Suppressor macrophage treated with lipopolysaccharide for 1 hour (primary cell): ENCODE results near the gene RAPGEF4.

Source experiments
- DNase-seq, 3 donors: peaks; one replicate each; pipeline ENCODE4 v3.0.0-alpha.2; 2020 to 2022

The RAPGEF4 gene

GRCh38 chr2:172972005-172972619 lies 236.5 kb downstream of the RAPGEF4 start:
- peak; percentile 64 to 74 (median 73) for DNase-seq

GRCh38 chr2:172974762-172975161 lies 239.1 kb downstream of the RAPGEF4 start:
- no peak for DNase-seq

- no peak for DNase-seq
Measured at GRCh38 chr2:172976116-172976515, 240.5 kb downstream of the RAPGEF4 start.

- DNase-seq: no peak
Measured at GRCh38 chr2:172976816-172977215, 241.2 kb downstream of the RAPGEF4 start.

- no peak for DNase-seq
Measured at GRCh38 chr2:172977270-172978062, 241.8 kb downstream of the RAPGEF4 start.

- DNase-seq: peak in 2 of 3 donors; percentile 34 to 35
Measured at GRCh38 chr2:172978063-172978383, 242.4 kb downstream of the RAPGEF4 start.

GRCh38 chr2:172985139-172985892 lies 249.7 kb downstream of the RAPGEF4 start:
- DNase-seq: peak; percentile 74 to 76 (median 76)

- peak in 2 of 3 donors; percentile 37 to 56 for DNase-seq
Measured at GRCh38 chr2:172986040-172986439, 250.4 kb downstream of the RAPGEF4 start.

GRCh38 chr2:172988728-172989127 lies 253.1 kb downstream of the RAPGEF4 start:
- DNase-seq: no peak

- no peak for DNase-seq
Measured at GRCh38 chr2:172991031-172991430, 255.4 kb downstream of the RAPGEF4 start.

- no peak for DNase-seq
Measured at GRCh38 chr2:172993139-172993538, 257.5 kb downstream of the RAPGEF4 start.

GRCh38 chr2:172993931-172994717 lies 258.5 kb downstream of the RAPGEF4 start:
- DNase-seq: peak; percentile 61 to 70 (median 69)

- DNase-seq: no peak
Measured at GRCh38 chr2:172994864-172995263, 259.2 kb downstream of the RAPGEF4 start.

- peak; percentile 87 to 89 (median 89) for DNase-seq
Measured at GRCh38 chr2:172995323-172996244, 259.9 kb downstream of the RAPGEF4 start.

GRCh38 chr2:172996387-172996961 lies 260.8 kb downstream of the RAPGEF4 start:
- peak; percentile 41 to 66 (median 43) for DNase-seq

- DNase-seq: no peak
Measured at GRCh38 chr2:172997031-172997430, 261.4 kb downstream of the RAPGEF4 start.

- DNase-seq: no peak
Measured at GRCh38 chr2:172998547-172999272, 263.1 kb downstream of the RAPGEF4 start.

- no peak for DNase-seq
Measured at GRCh38 chr2:172999641-173000386, 264.2 kb downstream of the RAPGEF4 start.

- no peak for DNase-seq
Measured at GRCh38 chr2:173001664-173002604, 266.3 kb downstream of the RAPGEF4 start.
